Measurements from ENCODE around the gene NOS1AP.

Gene NOS1AP

DNA sequence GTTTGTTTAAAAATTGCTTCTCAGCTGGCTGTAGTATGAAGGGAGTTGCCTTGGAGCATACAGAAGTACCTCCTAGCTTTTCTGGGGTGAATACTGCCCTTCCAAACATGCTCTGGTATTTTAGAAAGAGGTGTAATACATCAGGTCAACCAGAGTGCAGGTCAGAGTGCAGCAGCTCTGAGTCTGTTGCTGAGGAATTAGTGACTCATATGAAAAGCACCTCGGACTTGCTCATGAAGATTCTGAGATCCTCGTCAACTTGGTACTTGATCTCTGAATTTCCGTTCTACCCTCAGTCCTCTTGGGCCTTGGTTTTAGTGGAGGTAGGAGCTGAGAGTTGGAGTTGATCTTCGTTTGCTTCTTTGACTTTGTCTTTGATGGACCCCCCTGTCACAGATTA lies 67.3 kb downstream of the NOS1AP start:
- Mint-ChIP-seq H3K4me1 (peaks cover 50% of the 10 kb centered on the region), H3K4me3 (no peak overlapping the region), H3K9me3 (no peaks in the 10 kb centered on the region), H3K36me3 (ENCODE audit: low read depth) (no peaks in the 10 kb centered on the region), H3K27me3 (ENCODE audit: low read depth) (no peaks in the 10 kb centered on the region), H3K27ac (no peak overlapping the region)
- TF ChIP-seq, protein P1, sequence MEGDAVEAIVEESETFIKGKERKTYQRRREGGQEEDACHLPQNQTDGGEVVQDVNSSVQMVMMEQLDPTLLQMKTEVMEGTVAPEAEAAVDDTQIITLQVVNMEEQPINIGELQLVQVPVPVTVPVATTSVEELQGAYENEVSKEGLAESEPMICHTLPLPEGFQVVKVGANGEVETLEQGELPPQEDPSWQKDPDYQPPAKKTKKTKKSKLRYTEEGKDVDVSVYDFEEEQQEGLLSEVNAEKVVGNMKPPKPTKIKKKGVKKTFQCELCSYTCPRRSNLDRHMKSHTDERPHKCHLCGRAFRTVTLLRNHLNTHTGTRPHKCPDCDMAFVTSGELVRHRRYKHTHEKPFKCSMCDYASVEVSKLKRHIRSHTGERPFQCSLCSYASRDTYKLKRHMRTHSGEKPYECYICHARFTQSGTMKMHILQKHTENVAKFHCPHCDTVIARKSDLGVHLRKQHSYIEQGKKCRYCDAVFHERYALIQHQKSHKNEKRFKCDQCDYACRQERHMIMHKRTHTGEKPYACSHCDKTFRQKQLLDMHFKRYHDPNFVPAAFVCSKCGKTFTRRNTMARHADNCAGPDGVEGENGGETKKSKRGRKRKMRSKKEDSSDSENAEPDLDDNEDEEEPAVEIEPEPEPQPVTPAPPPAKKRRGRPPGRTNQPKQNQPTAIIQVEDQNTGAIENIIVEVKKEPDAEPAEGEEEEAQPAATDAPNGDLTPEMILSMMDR (IDR thresholded peaks at IDR 0.05; ENCODE audit: unreplicated experiment in 3 of 3): no peak

DNA sequence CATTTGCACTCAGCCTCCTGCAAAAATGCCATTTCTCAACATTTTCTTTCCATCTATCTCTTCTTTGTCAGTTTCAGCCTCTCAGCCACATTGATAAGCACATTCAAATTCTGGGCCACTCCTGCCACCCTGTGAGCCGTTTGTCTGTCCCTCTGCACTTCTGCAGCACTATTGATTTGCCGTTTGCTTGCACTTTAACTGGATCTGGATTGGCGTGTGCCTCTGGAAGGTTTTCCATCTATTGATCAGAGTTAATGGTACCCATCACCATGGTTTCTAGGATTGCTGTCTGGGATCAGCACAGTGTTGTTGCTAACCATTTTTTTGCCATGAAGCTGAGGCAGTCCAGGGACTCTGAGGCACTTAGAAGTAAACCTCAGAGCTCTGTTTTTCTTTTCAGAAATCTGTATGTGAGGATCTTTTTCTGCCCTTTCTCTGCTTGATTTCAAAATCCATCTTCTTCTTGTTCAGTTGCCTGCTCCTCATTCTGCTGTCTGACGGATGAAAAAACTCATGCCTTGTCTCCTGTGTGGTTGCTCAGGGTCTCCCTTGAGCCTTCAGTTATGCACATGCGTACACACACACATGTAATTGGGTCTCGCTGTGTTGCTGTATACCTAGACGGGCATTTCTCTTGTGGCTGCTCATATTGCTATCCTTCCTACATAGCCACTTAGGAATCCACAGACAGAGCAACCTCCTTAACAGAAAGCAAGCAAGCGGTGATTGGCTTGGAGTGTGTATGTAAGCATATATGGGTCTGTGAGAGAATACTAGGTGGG lies 67.9 kb downstream of the NOS1AP start:
- peaks cover 53% of the 10 kb centered on the region for H3K4me1 Mint-ChIP-seq
- no peaks in the 10 kb centered on the region for H3K9me3 Mint-ChIP-seq
- no peaks in the 10 kb centered on the region for H3K27me3 Mint-ChIP-seq (ENCODE audit: low read depth)
- TF ChIP-seq, protein P1 (IDR thresholded peaks at IDR 0.05; ENCODE audit: unreplicated experiment in 3 of 3): no peak
- H3K27ac Mint-ChIP-seq: peak overlapping the region in 1 of 3 experiments; percentile 7
- no peaks in the 10 kb centered on the region for H3K36me3 Mint-ChIP-seq (ENCODE audit: low read depth)
- H3K4me3 Mint-ChIP-seq: no peak overlapping the region

DNA sequence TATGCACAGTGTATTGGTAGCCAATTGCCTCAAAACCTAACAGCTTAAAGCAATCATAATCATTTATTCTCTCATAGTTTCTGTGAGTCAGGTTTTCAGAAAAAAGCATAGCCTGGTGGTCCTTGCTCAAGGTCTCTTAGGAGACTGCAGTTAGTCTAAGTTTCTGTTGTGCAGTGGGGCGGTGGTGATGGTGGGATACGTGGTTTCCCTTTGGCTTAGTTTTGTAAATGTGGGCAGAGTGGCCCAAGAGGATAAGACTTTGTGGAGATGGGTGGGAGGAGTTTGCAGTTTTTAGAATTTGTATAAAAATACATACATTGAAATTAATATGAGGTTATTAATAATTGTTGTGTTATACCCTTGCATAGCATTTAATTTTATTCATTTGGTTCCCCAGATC lies 68.6 kb downstream of the NOS1AP start:
- peaks cover 51% of the 10 kb centered on the region for H3K4me1 Mint-ChIP-seq
- no peak overlapping the region for H3K4me3 Mint-ChIP-seq
- H3K36me3 Mint-ChIP-seq (ENCODE audit: low read depth): no peaks in the 10 kb centered on the region
- TF ChIP-seq, protein P1 (IDR thresholded peaks at IDR 0.05; ENCODE audit: unreplicated experiment in 3 of 3): no peak
- peak overlapping the region in 1 of 3 experiments; percentile 6 for H3K27ac Mint-ChIP-seq
- no peaks in the 10 kb centered on the region for H3K27me3 Mint-ChIP-seq (ENCODE audit: low read depth)
- no peaks in the 10 kb centered on the region for H3K9me3 Mint-ChIP-seq

DNA sequence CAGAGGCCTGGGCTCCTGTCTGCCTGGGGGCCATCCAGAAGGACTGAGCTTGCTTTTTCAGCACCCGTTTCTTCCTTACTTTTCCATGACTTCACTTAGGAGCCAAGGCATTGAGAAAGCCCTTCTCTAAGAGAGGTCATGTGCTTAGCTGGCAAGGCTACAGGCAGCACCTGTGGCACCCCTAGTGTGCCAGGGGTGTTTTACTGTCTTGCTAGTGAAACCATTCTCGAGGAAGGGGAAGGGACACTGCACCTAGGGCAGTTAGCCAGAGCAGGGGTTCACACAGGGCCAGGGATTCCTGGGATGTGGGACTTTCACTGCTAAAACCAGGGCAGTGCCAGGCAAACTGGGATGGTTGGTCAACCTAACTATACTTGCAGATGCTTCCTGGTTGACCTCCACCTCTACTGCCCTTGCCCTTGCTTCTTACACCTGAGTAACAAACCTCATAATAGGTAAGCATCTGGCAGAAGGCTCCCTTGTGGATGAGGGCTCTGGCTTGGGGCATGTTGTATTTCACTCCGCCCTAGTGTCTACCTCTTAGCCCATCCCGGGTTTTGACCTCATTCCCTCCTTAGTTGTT lies 69.2 kb downstream of the NOS1AP start:
- H3K9me3 Mint-ChIP-seq: no peaks in the 10 kb centered on the region
- H3K36me3 Mint-ChIP-seq (ENCODE audit: low read depth): no peaks in the 10 kb centered on the region
- H3K27me3 Mint-ChIP-seq (ENCODE audit: low read depth): no peaks in the 10 kb centered on the region
- no peak overlapping the region for H3K4me3 Mint-ChIP-seq
- no peak overlapping the region for H3K27ac Mint-ChIP-seq
- TF ChIP-seq, protein P1 (IDR thresholded peaks at IDR 0.05; ENCODE audit: unreplicated experiment in 3 of 3): no peak
- H3K4me1 Mint-ChIP-seq: peaks cover 46% of the 10 kb centered on the region

DNA sequence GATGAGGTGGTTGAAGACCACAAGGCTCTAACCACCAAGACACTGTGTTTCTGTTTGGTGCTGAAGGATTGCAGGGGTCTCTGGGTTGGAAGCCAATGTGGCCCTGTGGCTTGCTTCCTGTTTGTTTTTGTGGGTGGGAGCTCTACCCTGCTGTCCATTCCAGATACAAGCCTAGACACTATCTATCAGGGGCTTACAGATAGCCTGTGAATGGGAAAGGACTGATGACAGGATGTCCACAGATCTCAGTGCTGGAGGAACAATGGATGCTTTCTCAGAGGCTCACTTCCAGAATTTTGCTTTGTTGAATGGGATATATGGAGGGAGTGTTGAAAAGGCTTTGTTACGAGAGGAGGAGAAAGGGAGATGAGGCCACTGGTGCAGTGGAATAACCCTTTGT lies 69.7 kb downstream of the NOS1AP start:
- H3K4me1 Mint-ChIP-seq: peaks cover 44% of the 10 kb centered on the region
- H3K27ac Mint-ChIP-seq: peak overlapping the region in 1 of 3 experiments; percentile 32
- TF ChIP-seq, protein P1 (IDR thresholded peaks at IDR 0.05; ENCODE audit: unreplicated experiment in 3 of 3): no peak
- no peaks in the 10 kb centered on the region for H3K9me3 Mint-ChIP-seq
- H3K36me3 Mint-ChIP-seq (ENCODE audit: low read depth): no peaks in the 10 kb centered on the region
- H3K27me3 Mint-ChIP-seq (ENCODE audit: low read depth): no peaks in the 10 kb centered on the region
- no peak overlapping the region for H3K4me3 Mint-ChIP-seq

All from nephron (organoid).